Middle frontal gyrus (tissue), 1 donor: ENCODE data around the gene PTPN20.

Source experiments
- DNase-seq: peaks from one replicate; pipeline ENCODE4 v3.0.0-alpha.2; 2015; ENCODE audit warnings: low spot score; ENCODE audit errors: extremely low spot score

The PTPN20 gene

DNA sequence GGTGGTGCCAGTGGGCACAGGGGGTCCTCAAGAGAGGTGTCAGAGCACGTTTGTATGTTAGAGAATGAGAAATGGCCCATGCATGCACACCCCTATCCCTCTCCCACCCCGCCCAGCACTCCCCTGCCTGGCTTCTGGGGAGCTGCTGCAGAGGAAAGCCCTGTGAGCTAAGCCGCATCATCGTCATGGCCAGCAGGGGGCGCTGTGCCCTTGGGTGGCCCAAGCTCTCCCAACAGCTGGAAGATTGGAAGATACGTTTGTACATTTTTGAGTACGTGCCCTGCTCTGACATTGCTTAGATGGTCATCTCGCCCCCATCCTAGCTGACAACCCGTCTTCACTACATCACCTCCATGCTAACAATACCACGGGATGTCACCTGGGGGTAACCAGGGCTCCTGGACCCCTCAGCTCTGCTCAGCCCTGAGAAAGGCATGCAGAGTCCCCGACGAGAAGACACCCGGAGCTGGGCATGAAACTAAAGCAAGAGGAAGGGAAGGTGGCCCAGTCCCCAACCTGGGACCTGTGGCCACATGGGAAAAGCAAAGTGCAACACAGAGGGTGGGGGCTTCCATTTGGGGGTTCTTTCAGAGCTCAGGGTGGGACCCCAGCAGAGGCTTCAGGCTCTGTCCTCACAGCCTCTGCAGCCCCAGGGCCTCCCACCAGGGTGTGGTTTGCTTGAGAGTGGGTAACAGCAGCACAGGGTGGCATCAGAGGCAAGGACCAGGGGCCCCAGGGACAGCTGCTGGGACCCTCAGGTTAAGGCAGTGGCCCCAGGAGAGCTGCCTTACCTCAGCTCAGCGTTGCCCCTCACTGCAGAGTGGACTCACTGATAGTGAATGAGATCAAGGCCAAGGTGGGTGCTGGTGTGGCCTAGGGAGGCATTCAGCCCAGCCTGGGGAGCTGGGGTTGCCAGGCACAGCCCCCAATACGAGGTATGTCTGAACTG lies 136.6 kb downstream of the PTPN20 start:
- no peak for DNase-seq

DNA sequence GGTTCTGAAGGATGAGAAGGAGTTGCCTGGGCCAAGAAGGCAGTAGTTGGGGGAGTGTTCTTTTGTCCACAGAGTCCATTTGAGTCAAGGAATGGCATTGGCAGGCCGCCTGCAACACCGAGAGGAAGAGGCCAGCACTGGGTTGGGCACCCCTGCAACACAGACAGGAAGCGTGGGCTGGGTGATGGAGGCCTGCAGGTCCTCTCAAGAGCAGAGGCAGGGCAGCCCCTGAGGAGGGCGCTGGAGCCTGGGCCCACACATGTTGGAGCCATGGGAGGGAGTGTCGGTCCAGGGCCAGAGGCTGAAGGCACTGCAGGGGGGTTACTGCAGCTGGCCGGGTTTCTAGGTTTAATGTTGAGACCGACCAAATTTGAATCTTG lies 137.3 kb downstream of the PTPN20 start:
- no peak for DNase-seq

DNA sequence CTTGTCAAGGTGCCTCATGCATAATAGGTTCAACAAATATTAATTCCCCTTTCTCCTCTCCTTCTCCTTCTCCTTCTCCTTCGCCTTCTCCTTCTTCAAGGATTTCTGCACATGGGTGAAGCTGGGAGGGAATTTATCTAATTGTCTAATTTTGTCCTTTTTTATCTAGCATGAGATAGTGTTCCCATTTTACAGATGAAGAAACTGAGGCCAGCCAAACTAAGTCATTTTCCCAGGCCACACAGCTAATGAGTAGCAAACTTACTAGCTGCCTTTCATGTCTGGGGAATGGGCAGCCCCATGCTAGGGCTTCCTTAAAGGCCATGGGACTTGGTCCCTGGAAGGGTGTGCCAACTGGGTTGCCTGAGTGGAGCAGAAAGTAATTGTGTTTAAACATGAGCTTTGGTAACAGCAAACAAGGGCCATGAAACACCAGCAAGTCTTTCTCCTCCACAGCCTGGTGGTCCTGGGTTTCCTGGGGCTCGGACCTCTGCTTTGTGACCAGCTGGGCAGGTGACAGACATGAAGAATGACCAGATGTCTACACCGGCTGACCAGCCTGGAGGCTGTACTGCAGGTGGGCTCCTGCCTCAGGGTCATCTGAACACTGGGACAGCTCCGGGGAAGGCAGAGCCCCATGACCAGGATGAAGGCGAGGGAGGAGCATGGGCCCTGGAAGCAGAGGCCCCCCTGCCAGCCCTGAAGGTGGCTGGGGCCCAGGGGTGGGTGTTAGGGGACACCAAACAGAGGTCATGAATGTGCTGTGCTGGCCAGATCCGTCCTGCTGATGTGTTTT lies 138.0 kb downstream of the PTPN20 start:
- DNase-seq, result no peak

DNA sequence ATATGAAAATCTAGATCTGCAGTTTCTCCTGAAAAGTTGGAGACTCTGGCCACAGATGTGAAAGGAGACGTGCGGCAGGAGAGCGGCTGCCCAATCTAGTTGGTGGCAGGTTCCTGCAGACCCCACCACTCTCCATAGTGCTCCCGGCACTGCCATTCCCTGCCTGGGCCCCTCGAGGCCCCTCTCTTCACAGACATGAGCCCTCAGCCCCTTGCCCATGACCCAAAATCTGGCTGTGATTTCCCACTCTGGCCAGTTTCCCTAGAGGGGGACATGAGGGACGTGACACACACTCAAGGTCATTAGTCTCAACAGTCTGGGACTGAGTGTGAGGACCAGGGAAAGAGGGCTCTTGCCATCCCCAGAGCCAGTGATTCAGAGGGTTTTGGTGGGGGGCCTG lies 138.7 kb downstream of the PTPN20 start:
- DNase-seq, result no peak

DNA sequence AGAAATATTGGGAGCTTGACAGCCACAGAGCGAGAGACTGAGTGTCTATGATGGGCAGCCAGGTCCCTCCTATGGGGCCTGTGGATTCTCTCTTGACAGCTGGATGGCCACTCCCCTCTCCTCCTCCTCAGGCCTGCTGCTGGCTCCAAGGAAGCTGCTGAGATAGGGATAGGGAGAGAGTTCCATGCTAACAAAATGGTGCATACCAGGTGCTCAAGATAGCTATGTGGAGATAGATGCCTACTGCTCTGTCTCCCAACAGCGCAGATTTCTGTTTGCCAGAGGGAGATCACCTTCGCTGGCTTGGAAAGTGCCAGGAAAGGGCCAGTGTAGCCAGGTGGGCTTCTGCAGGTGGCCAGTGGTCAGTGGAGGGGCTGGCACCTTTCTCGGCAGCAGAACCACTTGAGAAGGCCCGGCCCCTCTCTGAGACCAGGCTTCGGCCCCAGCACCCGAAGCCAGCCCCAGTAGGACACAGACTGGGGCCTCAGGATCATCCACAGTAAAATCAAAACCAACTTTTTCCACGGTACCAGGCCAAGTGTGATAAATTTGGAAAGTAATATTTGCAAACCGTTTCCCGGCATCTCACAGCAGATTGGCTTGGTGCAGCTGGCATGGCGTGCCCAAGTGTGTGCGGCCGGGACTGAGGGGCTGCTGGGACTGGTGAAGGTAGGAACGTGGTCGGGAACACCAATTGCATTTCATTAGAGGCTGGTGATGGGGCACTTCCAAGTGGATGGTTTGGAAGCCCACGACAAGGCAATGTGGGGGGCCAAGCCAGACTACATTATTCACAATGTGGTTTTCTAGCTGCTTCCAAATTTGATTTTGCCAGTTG lies 139.6 kb downstream of the PTPN20 start:
- DNase-seq, result no peak

DNA sequence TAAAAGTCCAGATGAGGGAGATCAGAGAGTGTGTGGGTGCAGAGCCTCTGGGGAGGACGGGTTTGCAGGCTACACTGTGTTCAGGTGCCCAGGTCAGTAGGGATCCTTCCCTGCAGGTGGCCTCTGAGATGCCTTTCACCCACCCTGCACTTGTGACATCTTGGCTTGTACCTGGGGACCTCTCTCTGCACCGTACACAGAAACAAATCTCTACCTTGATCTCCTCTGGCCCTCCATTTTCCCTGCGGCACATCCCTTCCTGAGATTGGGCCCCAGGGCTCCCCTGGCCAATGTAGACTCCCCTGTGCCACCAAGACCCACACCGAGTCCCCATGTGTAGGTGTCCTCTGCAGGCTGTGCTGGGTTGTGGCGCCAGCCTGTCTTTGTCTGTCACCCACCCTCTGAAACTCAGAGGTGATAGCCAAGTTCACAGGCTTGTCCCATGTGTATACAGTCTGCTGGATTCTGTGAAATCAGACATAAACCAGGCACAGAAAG lies 140.6 kb downstream of the PTPN20 start:
- DNase-seq, result no peak
